Colonic mucosa (tissue), 4 donors: ENCODE results near the gene CKAP5. TPM values are rescaled to one million over a fixed set of nuclear protein-coding genes. Genes with fewer than 3 reads are reported as not detected.

ENCODE experiments used
- DNase-seq: peaks from one replicate; pipeline ENCODE4 v3.0.0-alpha.2; 2020
- H3K27ac ChIP-seq: fragments of 200-600 bp; one replicate; pipeline ENCODE4 v1.8.0; 2021
- H3K27me3 ChIP-seq: fragments of 200-600 bp; one replicate; pipeline ENCODE4 v1.8.0; 2021
- H3K36me3 ChIP-seq: fragments of 200-600 bp; one replicate; pipeline ENCODE4 v1.8.0; 2021
- H3K4me1 ChIP-seq: fragments of 200-600 bp; one replicate; pipeline ENCODE4 v1.8.0; 2021; ENCODE audit warnings: mild to moderate bottlenecking
- H3K4me3 ChIP-seq: fragments of 200-600 bp; one replicate; pipeline ENCODE4 v1.8.0; 2021
- H3K9ac ChIP-seq, 2 donors: one replicate each; pipeline ENCODE4 v1.7.0; 2013; ENCODE audit warnings: control low read depth in 2 of 2, low read depth in 2 of 2, low read length in 2 of 2
- H3K9me3 ChIP-seq: fragments of 200-600 bp; one replicate; pipeline ENCODE4 v1.8.0; 2021
- intact Hi-C: fragments of 100-400 bp; cut with DNase I; formaldehyde crosslinking; loops from one replicate; pipeline ENCODE4 v1.14.1; 2022
- total RNA-seq, 2 donors: library from RNA; stranded (reverse); fragmentation: NEBNext Ultra II Directional in 1 of 2; extraction: Animal tissue kit (Norgen Biotek cat#: 25700) in 1 of 2; gene quantifications; one replicate each; pipeline ENCODE4 v1.2.1, GENCODE V29; 2021
- TF ChIP-seq, protein P1 (sequence below): fragments of 200-600 bp; IDR thresholded peaks from one replicate; pipeline ENCODE4 v1.8.0; 2022; ENCODE audit warnings: antibody characterized with exemption, mild to moderate bottlenecking
- donor health status: healthy.
- donor health status: DM: no; HTN: no; CAD: no.
- donor health status: DM: no; HTN: no; CAD: no.

The CKAP5 gene
- total RNA-seq, 2 donors from 2014 or later, result 71.2 to 105 TPM

DNA sequence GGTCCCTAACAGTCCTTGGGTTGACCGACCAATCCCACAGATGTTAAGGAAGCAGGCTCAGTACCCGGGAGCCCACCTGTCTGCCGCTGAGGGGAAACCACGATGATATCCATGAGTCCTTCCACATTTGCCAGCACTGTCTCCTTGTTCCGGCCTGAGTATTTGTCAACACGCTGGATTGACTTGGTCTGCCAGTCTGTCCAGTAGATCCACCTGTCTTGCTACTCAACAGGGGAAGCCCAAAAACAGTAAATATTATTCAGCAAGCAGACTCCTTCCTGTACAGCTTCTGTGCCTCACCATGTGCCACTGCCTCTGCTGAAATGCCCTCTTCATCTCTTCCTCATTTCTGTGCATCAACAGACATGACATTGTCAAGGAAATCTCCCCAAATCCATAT is 22.8 kb upstream of the CKAP5 start:
- H3K36me3 ChIP-seq, result no peaks in the 10 kb centered on the region
- intact Hi-C loops, result no loop called here
- H3K4me1 ChIP-seq, result no peaks in the 10 kb centered on the region
- H3K9me3 ChIP-seq, result no peaks in the 10 kb centered on the region
- TF ChIP-seq, protein P1, sequence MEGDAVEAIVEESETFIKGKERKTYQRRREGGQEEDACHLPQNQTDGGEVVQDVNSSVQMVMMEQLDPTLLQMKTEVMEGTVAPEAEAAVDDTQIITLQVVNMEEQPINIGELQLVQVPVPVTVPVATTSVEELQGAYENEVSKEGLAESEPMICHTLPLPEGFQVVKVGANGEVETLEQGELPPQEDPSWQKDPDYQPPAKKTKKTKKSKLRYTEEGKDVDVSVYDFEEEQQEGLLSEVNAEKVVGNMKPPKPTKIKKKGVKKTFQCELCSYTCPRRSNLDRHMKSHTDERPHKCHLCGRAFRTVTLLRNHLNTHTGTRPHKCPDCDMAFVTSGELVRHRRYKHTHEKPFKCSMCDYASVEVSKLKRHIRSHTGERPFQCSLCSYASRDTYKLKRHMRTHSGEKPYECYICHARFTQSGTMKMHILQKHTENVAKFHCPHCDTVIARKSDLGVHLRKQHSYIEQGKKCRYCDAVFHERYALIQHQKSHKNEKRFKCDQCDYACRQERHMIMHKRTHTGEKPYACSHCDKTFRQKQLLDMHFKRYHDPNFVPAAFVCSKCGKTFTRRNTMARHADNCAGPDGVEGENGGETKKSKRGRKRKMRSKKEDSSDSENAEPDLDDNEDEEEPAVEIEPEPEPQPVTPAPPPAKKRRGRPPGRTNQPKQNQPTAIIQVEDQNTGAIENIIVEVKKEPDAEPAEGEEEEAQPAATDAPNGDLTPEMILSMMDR, result no peak
- H3K9ac ChIP-seq, result no peak overlapping the region
- H3K27ac ChIP-seq, result no peak overlapping the region
- H3K4me3 ChIP-seq, result no peak overlapping the region
- H3K27me3 ChIP-seq, result no peaks in the 10 kb centered on the region
- DNase-seq, result no peak

- intact Hi-C loops, result no loop called here
- DNase-seq, result no peak
- Histone ChIP-seq H3K36me3 (no peaks in the 10 kb centered on the region), H3K27me3 (no peaks in the 10 kb centered on the region), H3K4me1 (no peaks in the 10 kb centered on the region), H3K4me3 (no peak overlapping the region), H3K9ac (no peak overlapping the region), H3K27ac (no peak overlapping the region), H3K9me3 (no peaks in the 10 kb centered on the region)
- TF ChIP-seq, protein P1, result no peak
These were observed 19.3 kb upstream of the CKAP5 start for GRCh38 chr11:46865340-46865739.

DNA sequence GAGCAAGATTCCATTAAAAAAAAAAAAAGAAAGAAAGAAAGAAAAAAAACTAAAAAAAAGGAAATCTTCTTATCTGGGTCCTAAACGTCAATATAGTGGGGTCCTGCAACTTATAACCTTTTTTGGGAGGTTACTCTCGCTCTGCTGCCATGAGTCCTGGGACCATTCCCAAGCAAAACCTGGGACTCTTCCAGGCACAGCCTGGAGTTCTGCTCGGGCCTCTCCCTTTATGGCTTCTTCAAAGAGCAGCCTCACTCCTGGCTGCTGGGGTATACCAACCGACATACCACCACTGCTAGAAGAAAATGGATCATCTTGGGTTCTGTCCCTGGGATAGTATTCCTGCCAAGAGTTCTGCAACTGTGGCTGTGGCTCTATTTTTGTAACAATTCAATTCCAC is 14.1 kb upstream of the CKAP5 start:
- intact Hi-C loops, result no loop called here
- Histone ChIP-seq H3K36me3 (no peaks in the 10 kb centered on the region), H3K4me1 (no peaks in the 10 kb centered on the region), H3K9me3 (no peaks in the 10 kb centered on the region), H3K27ac (no peak overlapping the region), H3K9ac (no peak overlapping the region), H3K27me3 (no peaks in the 10 kb centered on the region), H3K4me3 (no peak overlapping the region)
- DNase-seq, result no peak
- TF ChIP-seq, protein P1, result no peak

GRCh38 chr11:46858920-46859546 is 13.0 kb upstream of the CKAP5 start:
- no peak overlapping the region for H3K27ac ChIP-seq
- H3K9ac ChIP-seq, result no peak overlapping the region
- H3K4me1 ChIP-seq, result no peaks in the 10 kb centered on the region
- H3K4me3 ChIP-seq, result no peak overlapping the region
- no peaks in the 10 kb centered on the region for H3K27me3 ChIP-seq
- intact Hi-C loops, result no loop called here
- TF ChIP-seq, protein P1, result no peak
- no peaks in the 10 kb centered on the region for H3K9me3 ChIP-seq
- no peak for DNase-seq
- H3K36me3 ChIP-seq, result no peaks in the 10 kb centered on the region

GRCh38 chr11:46857666-46858065 is 11.6 kb upstream of the CKAP5 start:
- H3K9me3 ChIP-seq, result no peaks in the 10 kb centered on the region
- H3K9ac ChIP-seq, result no peak overlapping the region
- no peak overlapping the region for H3K27ac ChIP-seq
- no peak overlapping the region for H3K4me3 ChIP-seq
- intact Hi-C loops, result no loop called here
- no peaks in the 10 kb centered on the region for H3K4me1 ChIP-seq
- no peak for DNase-seq
- no peaks in the 10 kb centered on the region for H3K27me3 ChIP-seq
- TF ChIP-seq, protein P1, result no peak
- no peaks in the 10 kb centered on the region for H3K36me3 ChIP-seq
